GM23338 (cell line): ENCODE measurements around the gene MPZ. TPM values are rescaled to one million over a fixed set of nuclear protein-coding genes. Genes with fewer than 3 reads are reported as not detected.

Experiments used
- ATAC-seq: fragments of 200-7000 bp; cut with Tn5 transposase; 3 replicates; pipeline ENCODE4 v1.9.1; 2020
- DNase-seq: peaks from one replicate; pipeline ENCODE4 v3.0.0-alpha.2; 2015; ENCODE audit warnings: low spot score
- H2AFZ ChIP-seq: fragments of 200-600 bp; sonication (generic); 2 replicates; pipeline ENCODE4 v1.8.0; 2016; ENCODE audit warnings: antibody characterized with exemption, mild to moderate bottlenecking, moderate library complexity
- H3F3A ChIP-seq: fragments of 200-600 bp; sonication (generic); replicated peaks from 2 replicates; pipeline ENCODE4 v1.8.0; 2017; ENCODE audit warnings: antibody characterized with exemption, mixed run types, low read depth
- H3K27ac ChIP-seq: fragments of 200-600 bp; sonication (generic); 2 replicates; pipeline ENCODE4 v1.6.1; 2016; ENCODE audit warnings: low read depth
- H3K27me3 ChIP-seq: fragments of 200-600 bp; sonication (generic); 2 replicates; pipeline ENCODE4 v1.8.0; 2016; ENCODE audit warnings: mild to moderate bottlenecking, mixed run types, moderate library complexity; ENCODE audit not compliant: insufficient read depth
- H3K36me3 ChIP-seq: fragments of 200-600 bp; sonication (generic); 2 replicates; pipeline ENCODE4 v1.8.0; 2016; ENCODE audit warnings: mild to moderate bottlenecking; ENCODE audit not compliant: insufficient read depth
- H3K4me1 ChIP-seq: fragments of 200-600 bp; sonication (generic); 2 replicates; pipeline ENCODE4 v1.8.0; 2016; ENCODE audit warnings: mild to moderate bottlenecking, moderate library complexity; ENCODE audit not compliant: insufficient read depth
- H3K4me2 ChIP-seq: fragments of 200-600 bp; sonication (generic); 2 replicates; pipeline ENCODE4 v1.7.1; 2017; ENCODE audit warnings: mixed run types
- H3K4me3 ChIP-seq: fragments of 200-600 bp; sonication (generic); 2 replicates; pipeline ENCODE4 v1.6.1; 2016; ENCODE audit warnings: mixed run types
- H3K79me2 ChIP-seq: fragments of 200-600 bp; sonication (generic); replicated peaks from 2 replicates; pipeline ENCODE4 v1.8.0; 2017; ENCODE audit warnings: mild to moderate bottlenecking; ENCODE audit not compliant: insufficient read depth
- H3K9me2 ChIP-seq: fragments of 200-600 bp; sonication (generic); 2 replicates; pipeline ENCODE4 v1.8.0; 2017; ENCODE audit not compliant: insufficient read depth
- H4K20me1 ChIP-seq: fragments of 200-600 bp; sonication (generic); replicated peaks from 2 replicates; pipeline ENCODE4 v1.8.0; 2017; ENCODE audit warnings: mild to moderate bottlenecking; ENCODE audit not compliant: insufficient read depth
- H3K27ac Mint-ChIP-seq: 2 replicates; pipeline ENCODE4 v1.8.0; 2020; ENCODE audit warnings: inconsistent platforms, mild to moderate bottlenecking, moderate library complexity, mixed read lengths
- H3K27me3 Mint-ChIP-seq: 3 replicates; pipeline ENCODE4 v1.8.0; 2022; ENCODE audit warnings: low read depth, mild to moderate bottlenecking, moderate library complexity, mixed read lengths, inconsistent platforms; ENCODE audit not compliant: insufficient read depth, poor library complexity
- H3K36me3 Mint-ChIP-seq: 3 replicates; pipeline ENCODE4 v1.8.0; 2021; ENCODE audit warnings: low read depth, mild to moderate bottlenecking, inconsistent platforms, moderate library complexity, mixed read lengths
- H3K4me1 Mint-ChIP-seq: 3 replicates; pipeline ENCODE4 v1.8.0; 2020; ENCODE audit warnings: mild to moderate bottlenecking, inconsistent platforms, mixed read lengths
- H3K4me3 Mint-ChIP-seq: 3 replicates; pipeline ENCODE4 v1.8.0; 2021; ENCODE audit warnings: moderate library complexity, mild to moderate bottlenecking, inconsistent platforms, mixed read lengths
- H3K9me3 Mint-ChIP-seq: 3 replicates; pipeline ENCODE4 v1.8.0; 2020; ENCODE audit warnings: moderate library complexity, mild to moderate bottlenecking, inconsistent platforms, mixed read lengths
- CREB1 ChIP-seq: fragments of 250-450 bp; sonication (Bioruptor Pico); IDR thresholded peaks from 2 replicates; pipeline ENCODE4 v1.5.0; 2020; ENCODE audit warnings: low read depth, mild to moderate bottlenecking, moderate library complexity
- EZH2 ChIP-seq: fragments of 200-600 bp; sonication (generic); IDR thresholded peaks from one replicate; pipeline ENCODE4 v1.8.0; 2017; ENCODE audit warnings: antibody characterized with exemption, mild to moderate bottlenecking, low read depth; ENCODE audit not compliant: unreplicated experiment
- EZH2phosphoT487 ChIP-seq: fragments of 200-600 bp; sonication (generic); IDR thresholded peaks from one replicate; pipeline ENCODE4 v1.8.1; 2018; ENCODE audit warnings: antibody characterized with exemption; ENCODE audit not compliant: unreplicated experiment
- JUNB ChIP-seq: IDR thresholded peaks from one replicate; pipeline ENCODE4 v1.6.1; 2016; ENCODE audit warnings: antibody characterized with exemption; ENCODE audit not compliant: unreplicated experiment
- NANOG ChIP-seq: IDR thresholded peaks from 2 replicates; pipeline ENCODE4 v1.6.1; 2016; ENCODE audit warnings: antibody characterized with exemption, borderline replicate concordance
- POLR2AphosphoS5 ChIP-seq: IDR thresholded peaks from 2 replicates; pipeline ENCODE4 v1.6.1; 2016; ENCODE audit warnings: antibody characterized with exemption, low read depth
- STAT1 ChIP-seq: IDR thresholded peaks from one replicate; pipeline ENCODE4 v1.6.1; 2016; ENCODE audit warnings: antibody characterized with exemption; ENCODE audit not compliant: unreplicated experiment
- ZNF114 ChIP-seq: fragments of 250-450 bp; sonication (Bioruptor Pico); IDR thresholded peaks from 2 replicates; pipeline ENCODE4 v1.5.0; 2020; ENCODE audit warnings: mild to moderate bottlenecking, moderate library complexity
- ZNF331 ChIP-seq: fragments of 250-450 bp; sonication (Bioruptor Pico); IDR thresholded peaks from 2 replicates; pipeline ENCODE4 v1.5.0; 2020; ENCODE audit warnings: low read depth, mild to moderate bottlenecking, moderate library complexity
- long read RNA-seq: library from polyadenylated mRNA; unstranded; transcript quantifications from one replicate; pipeline ENCODE4 v2.0.0, GENCODE V29; 2020; ENCODE audit not compliant: unreplicated experiment
- polyA plus RNA-seq: library from polyadenylated mRNA; unstranded; fragments of >200 nt; fragmentation: Nextera tagmentation; extraction: Ambion mirVana; gene quantifications from 2 replicates; pipeline ENCODE4 v1.2.1, GENCODE V29; 2016
- total RNA-seq: library from RNA; depleted of rRNA; stranded (reverse); fragments of >200 nt; shearing (Covaris generic); gene quantifications from 2 replicates; pipeline ENCODE4 v1.2.3, GENCODE V29; 2014; rRNA removed
- TF ChIP-seq, protein P1 (sequence below): IDR thresholded peaks from one replicate; pipeline ENCODE4 v1.6.1; 2018; ENCODE audit warnings: antibody characterized with exemption; ENCODE audit not compliant: unreplicated experiment
- TF ChIP-seq, protein P2 (sequence below): IDR thresholded peaks from 2 replicates; pipeline ENCODE4 v1.6.1; 2016; ENCODE audit warnings: antibody characterized with exemption
- TF ChIP-seq, protein P3 (sequence below), 2 experiments: fragments of 200-600 bp in 1 of 2; sonication (generic) in 1 of 2; conservative IDR thresholded peaks; 2 replicates each; pipeline versions ENCODE4 v1.5.1 to v1.6.1; 2016 to 2017; ENCODE audit warnings: antibody characterized with exemption in 2 of 2, low read depth in 2 of 2, mild to moderate bottlenecking in 2 of 2, moderate library complexity in 1 of 2

The MPZ gene
- total RNA-seq: 1.6 and 1.9 TPM in 2 replicates
- 2.2 and 4.0 TPM in 2 replicates for polyA plus RNA-seq
- long read RNA-seq: 0 reads

DNA sequence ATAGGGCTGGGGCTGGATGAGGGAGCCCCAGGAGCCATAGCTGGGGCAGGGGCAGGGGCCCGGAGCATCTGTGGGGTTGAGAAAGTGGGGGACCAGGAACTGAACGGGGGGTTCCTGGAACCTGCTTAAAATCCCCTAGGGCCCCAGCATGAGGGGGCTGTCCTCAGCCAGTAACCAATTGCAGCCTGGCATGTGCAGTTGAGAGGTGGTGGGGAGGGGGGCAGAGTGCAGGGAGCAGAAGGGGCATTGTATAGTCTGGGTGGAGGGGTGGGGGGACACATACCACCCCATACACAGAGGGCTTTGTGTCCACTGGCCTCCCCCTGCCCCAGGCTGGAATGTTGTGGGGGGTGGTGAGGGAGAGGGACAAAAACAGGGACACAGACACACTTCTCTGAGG, at the start of gene MPZ:
MPZ (minus strand) TSS at position 101 of the 400 bp plus-strand sequence; CDS start at position 38, 63 bp downstream.
- Histone ChIP-seq H3K9me2 (0 out of 2 replicates have a peak, but pooled peaks cover 3% of the 10 kb centered on the region), H3K79me2 (peaks cover 3% of the 10 kb centered on the region), H2AFZ (peak within 1 kb of the TSS; percentile 59), H3K27ac (no peak within 1 kb of the TSS), H3K4me3 (no peak within 1 kb of the TSS), H3K36me3 (no peaks in the 10 kb centered on the region), H3K4me1 (peaks cover 27% of the 10 kb centered on the region), H3K27me3 (no peaks in the 10 kb centered on the region), H3K4me2 (no peak within 1 kb of the TSS), H4K20me1 (no peaks in the 10 kb centered on the region), H3F3A (0 out of 2 replicates have a peak, but pooled peaks cover 3% of the 10 kb centered on the region)
- H3K27me3 Mint-ChIP-seq: peaks cover 10% of the 10 kb centered on the region
- no peaks in the 10 kb centered on the region for H3K36me3 Mint-ChIP-seq
- peaks cover 36% of the 10 kb centered on the region; the same call in 2 of the 3 replicates for H3K4me1 Mint-ChIP-seq
- no peak within 1 kb of the TSS for H3K27ac Mint-ChIP-seq
- TF ChIP-seq NANOG: no peak
- no peak for TF ChIP-seq STAT1
- no peak for TF ChIP-seq ZNF331 (CRISPR knock-in tag)
- TF ChIP-seq POLR2AphosphoS5: no peak
- no peak for TF ChIP-seq EZH2phosphoT487
- no peak for TF ChIP-seq ZNF114 (CRISPR knock-in tag)
- TF ChIP-seq, protein P1, sequence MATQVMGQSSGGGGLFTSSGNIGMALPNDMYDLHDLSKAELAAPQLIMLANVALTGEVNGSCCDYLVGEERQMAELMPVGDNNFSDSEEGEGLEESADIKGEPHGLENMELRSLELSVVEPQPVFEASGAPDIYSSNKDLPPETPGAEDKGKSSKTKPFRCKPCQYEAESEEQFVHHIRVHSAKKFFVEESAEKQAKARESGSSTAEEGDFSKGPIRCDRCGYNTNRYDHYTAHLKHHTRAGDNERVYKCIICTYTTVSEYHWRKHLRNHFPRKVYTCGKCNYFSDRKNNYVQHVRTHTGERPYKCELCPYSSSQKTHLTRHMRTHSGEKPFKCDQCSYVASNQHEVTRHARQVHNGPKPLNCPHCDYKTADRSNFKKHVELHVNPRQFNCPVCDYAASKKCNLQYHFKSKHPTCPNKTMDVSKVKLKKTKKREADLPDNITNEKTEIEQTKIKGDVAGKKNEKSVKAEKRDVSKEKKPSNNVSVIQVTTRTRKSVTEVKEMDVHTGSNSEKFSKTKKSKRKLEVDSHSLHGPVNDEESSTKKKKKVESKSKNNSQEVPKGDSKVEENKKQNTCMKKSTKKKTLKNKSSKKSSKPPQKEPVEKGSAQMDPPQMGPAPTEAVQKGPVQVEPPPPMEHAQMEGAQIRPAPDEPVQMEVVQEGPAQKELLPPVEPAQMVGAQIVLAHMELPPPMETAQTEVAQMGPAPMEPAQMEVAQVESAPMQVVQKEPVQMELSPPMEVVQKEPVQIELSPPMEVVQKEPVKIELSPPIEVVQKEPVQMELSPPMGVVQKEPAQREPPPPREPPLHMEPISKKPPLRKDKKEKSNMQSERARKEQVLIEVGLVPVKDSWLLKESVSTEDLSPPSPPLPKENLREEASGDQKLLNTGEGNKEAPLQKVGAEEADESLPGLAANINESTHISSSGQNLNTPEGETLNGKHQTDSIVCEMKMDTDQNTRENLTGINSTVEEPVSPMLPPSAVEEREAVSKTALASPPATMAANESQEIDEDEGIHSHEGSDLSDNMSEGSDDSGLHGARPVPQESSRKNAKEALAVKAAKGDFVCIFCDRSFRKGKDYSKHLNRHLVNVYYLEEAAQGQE: no peak
- no peak for TF ChIP-seq JUNB
- no peak for TF ChIP-seq CREB1
- TF ChIP-seq, protein P2, sequence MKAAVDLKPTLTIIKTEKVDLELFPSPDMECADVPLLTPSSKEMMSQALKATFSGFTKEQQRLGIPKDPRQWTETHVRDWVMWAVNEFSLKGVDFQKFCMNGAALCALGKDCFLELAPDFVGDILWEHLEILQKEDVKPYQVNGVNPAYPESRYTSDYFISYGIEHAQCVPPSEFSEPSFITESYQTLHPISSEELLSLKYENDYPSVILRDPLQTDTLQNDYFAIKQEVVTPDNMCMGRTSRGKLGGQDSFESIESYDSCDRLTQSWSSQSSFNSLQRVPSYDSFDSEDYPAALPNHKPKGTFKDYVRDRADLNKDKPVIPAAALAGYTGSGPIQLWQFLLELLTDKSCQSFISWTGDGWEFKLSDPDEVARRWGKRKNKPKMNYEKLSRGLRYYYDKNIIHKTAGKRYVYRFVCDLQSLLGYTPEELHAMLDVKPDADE: no peak
- H3K4me3 Mint-ChIP-seq: no peak within 1 kb of the TSS
- H3K9me3 Mint-ChIP-seq: no peaks in the 10 kb centered on the region
- ATAC-seq (no peak), DNase-seq (no peak)

DNA sequence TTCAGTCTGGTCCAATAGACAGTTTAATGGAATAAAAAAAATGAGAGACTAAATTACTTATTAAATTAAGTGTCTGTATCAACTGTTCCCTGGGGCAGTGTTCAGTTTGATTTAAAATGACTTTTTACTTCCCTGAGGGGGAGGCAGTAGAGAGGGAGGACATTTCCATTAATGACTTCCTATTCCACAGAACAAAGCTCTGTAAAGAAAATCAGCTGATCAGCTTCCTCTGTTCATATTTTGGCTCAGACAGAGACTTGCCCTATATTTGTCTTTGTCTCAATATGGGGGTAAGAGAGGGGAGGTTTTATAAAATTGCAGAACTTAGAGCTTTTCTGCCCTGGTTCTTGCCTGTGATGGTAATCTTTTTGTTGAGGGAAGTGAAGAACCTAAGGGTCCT, 49.5 kb upstream of the MPZ start:
- H3K36me3 Mint-ChIP-seq: peaks cover 16% of the 10 kb centered on the region
- no peaks in the 10 kb centered on the region for H3K79me2 ChIP-seq
- no peak overlapping the region for H2AFZ ChIP-seq
- H4K20me1 ChIP-seq: no peaks in the 10 kb centered on the region
- no peak overlapping the region for H3K27ac Mint-ChIP-seq
- H3K9me2 ChIP-seq: no peaks in the 10 kb centered on the region
- no peaks in the 10 kb centered on the region for H3K27me3 ChIP-seq
- H3K27me3 Mint-ChIP-seq: peaks cover 1% of the 10 kb centered on the region
- no peak overlapping the region for H3K4me3 Mint-ChIP-seq
- H3K4me1 Mint-ChIP-seq: no peaks in the 10 kb centered on the region
- H3K4me2 ChIP-seq: no peak overlapping the region
- H3K36me3 ChIP-seq: no peaks in the 10 kb centered on the region; the same call in 1 of the 2 replicates
- DNase-seq: no peak
- H3F3A ChIP-seq: no peaks in the 10 kb centered on the region
- no peaks in the 10 kb centered on the region for H3K9me3 Mint-ChIP-seq
- no peak overlapping the region for H3K27ac ChIP-seq
- no peaks in the 10 kb centered on the region for H3K4me1 ChIP-seq
- no peak overlapping the region for H3K4me3 ChIP-seq
- no peak for ATAC-seq
- TF ChIP-seq, protein P1: no peak
- no peak for TF ChIP-seq EZH2
- TF ChIP-seq, protein P3, sequence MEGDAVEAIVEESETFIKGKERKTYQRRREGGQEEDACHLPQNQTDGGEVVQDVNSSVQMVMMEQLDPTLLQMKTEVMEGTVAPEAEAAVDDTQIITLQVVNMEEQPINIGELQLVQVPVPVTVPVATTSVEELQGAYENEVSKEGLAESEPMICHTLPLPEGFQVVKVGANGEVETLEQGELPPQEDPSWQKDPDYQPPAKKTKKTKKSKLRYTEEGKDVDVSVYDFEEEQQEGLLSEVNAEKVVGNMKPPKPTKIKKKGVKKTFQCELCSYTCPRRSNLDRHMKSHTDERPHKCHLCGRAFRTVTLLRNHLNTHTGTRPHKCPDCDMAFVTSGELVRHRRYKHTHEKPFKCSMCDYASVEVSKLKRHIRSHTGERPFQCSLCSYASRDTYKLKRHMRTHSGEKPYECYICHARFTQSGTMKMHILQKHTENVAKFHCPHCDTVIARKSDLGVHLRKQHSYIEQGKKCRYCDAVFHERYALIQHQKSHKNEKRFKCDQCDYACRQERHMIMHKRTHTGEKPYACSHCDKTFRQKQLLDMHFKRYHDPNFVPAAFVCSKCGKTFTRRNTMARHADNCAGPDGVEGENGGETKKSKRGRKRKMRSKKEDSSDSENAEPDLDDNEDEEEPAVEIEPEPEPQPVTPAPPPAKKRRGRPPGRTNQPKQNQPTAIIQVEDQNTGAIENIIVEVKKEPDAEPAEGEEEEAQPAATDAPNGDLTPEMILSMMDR (conservative IDR thresholded peaks at IDR 0.05; ENCODE audit: low read depth in 2 of 2): no peak
- no peak for TF ChIP-seq STAT1
- no peak for TF ChIP-seq EZH2phosphoT487
